ENCODE results near the gene CSAG3.
"Not testable (repeated sequence)": the region's sequence is repeated elsewhere in the genome, so short reads cannot be mapped to it uniquely, and the experiment has no call there.

- not testable (repeated sequence) for TF ChIP-seq POLR2AphosphoS5, EP300 (IDR thresholded peaks at IDR 0.05)
Measured at GRCh38 chrX:152713195-152713594, 45.8 kb upstream of the CSAG3 start.
